GM19468 (cell line): ENCODE results near the gene KCNN2.
A peak's percentile ranks its signal among the peaks of the same experiment; 100 is the strongest.
"Not testable (repeated sequence)": the region's sequence is repeated elsewhere in the genome, so short reads cannot be mapped to it uniquely, and the experiment has no call there.

Source experiments
- ATAC-seq: cut with Tn5 transposase; IDR thresholded peaks from one replicate; pipeline ENCODE4 v1.9.1; 2021; ENCODE audit warnings: mild to moderate bottlenecking, moderate library complexity, moderate number of reproducible peaks; ENCODE audit not compliant: unreplicated experiment; ENCODE audit errors: extremely low read depth

KCNN2 gene

DNA sequence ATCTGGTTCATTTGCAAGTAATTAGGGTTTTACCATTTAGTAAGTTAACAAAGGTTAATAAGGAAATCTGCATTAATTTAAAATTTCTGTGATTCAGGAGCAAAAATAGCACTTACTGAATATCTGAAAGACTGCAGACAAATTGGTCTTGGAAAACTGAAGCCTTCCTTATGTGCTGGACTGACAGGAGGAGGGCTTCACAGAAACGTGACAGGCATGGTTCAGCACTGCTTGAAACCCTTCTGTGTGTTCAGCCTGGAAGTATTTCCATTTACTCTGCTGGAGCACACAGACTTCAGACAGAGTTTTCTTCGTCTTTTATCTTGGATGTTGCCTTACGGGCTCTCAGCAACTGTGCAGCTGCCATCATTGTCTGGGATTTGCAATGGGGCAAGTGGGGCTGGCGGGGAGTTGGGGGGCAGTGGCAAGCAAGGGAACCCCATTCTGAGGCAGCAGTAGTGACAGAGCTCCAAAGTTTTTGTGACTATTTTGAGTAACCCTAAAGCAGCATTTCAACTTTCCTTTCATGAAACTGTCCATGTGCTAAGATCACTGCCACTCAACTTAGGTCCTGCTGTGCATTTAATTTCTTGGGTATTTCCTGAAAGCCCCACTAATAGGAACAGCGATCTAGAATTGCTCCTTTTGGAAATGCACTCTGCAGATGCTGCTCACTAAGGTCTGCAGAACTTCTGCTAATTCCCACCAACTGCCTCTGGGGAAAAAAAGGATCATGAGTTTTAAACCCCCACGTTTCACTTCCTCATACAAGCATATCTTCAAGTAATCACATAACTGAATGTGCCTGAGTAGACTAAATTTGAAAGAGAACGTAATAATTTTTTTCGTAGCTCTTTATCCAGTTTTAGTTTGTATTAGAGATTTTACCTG, 56.6 kb downstream of the KCNN2 start:
- ATAC-seq: peak; percentile 88

DNA sequence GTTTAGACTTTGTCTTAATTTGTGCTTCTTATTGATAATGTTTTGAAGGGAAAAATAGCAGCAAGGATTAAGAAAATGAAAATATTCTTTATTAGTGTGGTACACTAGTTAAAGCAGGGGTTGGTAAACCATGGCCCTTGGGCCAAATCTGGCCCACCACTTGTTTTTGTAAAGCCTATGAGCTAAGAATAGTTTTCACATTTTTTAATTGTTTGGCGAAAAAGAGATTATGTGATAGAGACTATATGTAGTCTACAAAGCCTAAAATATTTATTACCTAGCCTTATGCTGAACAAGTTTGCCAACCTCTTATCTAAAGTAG, 57.2 kb downstream of the KCNN2 start:
- no peak for ATAC-seq

DNA sequence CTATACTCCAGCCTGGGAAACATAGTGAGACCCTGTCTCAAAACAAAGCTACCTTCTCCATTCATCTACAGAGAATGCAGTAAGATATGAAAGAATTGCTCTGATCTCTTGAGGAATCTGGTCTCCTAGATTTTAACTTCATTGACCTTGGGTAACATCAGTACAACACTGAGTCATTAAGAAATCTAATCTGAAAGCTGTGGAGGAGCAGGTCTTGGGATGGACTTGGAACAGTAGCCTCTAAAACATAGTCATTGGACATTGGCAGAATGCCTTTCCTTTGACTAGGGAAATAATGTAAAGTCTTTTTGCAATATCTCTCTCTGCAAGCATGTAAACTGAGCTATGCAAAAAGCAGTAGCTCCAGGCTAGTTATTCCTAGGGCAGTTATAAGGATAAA, 58.1 kb downstream of the KCNN2 start:
- ATAC-seq: no peak

DNA sequence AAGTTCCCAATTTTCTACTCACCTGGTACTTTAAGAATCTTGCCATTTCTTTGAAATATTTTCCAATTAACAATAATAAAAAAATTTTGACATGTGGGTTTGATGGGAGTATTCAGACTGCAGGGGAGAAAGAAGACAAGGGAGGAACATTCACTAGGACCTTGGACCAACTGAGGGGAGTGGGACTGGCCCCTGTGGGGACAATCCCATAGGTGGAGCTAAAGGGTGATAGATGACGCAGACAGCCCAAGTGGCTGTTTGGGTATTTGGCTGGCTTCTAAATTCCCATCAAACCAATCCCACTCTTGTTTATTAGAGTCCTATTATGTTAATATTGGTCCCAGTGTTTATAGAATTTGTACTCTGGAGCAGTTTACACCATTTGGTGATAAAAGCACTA, 65.3 kb downstream of the KCNN2 start:
- no peak for ATAC-seq

DNA sequence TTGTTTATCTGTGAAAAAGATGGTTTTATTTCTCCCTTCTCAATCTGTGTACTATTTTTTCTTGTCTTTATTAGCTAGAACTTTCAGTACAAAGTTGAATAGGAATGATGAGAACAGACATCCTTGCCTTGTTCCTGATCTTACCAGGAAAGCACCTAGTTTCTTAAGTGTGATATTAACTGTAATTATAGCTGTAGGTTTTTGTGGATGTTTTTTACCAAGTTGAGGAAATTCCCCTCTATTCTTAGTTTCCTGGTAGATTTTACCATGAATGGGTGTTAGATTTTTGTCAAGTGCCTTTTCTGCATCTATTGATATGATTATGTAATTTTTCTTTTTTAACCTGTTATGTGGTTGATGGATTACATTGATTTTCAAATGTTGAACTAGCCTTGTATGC, 68.7 kb downstream of the KCNN2 start:
- no peak for ATAC-seq

DNA sequence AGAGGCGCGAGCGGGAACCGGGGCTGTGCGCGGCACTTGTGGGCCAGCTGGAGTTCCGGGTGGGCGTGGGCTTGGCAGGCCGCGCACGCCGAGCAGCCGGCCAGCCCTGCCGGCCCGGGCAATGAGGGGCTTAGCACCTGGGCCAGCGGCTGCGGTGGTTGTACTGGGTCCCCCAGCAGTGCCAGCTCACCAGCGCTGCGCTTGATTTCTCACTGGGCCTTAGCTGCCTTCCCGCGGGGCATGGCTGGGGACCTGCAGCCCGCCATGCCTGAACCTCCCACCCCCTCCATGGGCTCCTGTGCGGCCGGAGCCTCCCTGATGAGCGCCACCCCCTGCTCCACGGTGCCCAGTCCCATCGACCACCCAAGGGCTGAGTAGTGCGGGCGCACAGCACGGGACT, 70.8 kb downstream of the KCNN2 start:
- ATAC-seq: not testable (repeated sequence)

DNA sequence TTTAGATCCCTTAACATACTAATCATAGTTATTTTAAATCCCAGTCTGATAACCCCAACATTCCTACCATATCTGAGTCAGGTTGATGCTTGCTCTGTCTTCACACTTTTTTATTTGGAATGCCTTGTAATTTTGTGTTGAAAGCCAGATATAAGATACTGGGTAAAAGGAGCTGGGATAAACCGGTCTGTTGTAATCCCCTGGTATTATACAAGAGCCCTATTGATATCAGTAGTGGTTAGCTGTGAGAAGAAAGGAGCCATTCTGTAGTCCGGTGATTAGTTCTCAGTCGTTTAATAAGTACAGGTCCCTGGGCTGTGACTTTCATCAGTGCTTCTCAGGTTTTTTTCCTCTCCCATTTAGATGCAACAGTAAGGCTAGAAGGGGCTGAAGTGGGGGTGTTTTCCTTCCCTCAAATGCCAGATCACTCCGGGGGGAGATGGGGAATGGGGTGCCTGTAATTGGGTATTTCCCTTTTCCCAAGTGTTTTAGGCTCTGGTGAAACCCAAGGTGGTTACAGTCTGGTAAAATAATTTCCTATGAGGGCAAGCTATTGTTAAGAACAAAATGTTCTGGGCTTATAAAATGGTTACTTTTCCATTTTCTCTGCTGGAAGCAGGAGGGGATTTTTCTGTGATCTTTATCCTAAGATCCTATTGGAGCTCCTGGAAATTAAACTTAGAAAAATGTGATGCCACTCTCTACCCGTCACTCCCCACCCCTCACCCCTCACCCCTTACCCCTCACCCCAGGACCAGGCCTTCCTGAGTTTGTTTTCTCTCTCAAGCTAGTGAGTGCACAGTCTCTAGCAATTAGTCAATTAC, 72.7 kb downstream of the KCNN2 start:
- ATAC-seq: no peak

DNA sequence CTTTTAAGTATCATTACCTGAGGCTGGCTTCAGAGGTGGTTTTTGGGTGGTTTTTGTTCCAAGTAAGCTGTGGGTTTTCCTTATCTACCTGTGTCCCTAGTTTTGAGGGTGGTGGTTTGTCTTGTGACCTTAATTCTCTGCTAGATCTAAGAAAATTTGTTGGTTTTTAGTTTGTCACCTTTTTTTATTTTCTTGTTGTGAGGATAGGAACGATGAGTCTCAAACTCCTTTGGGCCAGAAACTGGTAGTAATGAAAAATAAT, 73.3 kb downstream of the KCNN2 start:
- ATAC-seq: no peak

DNA sequence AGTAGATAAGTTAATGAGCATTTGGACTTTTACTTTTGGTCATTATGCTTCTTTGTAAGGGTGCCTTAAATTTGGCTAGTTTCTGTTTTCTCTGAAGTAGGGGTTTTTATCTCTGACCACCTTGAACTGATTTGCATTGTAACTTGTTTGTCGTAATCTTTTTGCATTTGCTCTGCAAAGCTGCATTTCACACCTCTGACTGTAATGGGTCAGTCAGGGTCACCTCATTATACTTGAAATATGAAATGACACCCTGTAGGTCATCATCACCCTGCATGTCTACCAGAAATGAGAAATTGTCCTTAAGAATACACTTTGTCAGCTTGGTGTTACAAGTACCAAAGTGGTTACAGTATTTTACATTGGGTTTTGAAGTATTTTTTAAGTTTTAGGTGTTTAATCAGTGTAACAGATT, 74.0 kb downstream of the KCNN2 start:
- peak; percentile 66 for ATAC-seq

DNA sequence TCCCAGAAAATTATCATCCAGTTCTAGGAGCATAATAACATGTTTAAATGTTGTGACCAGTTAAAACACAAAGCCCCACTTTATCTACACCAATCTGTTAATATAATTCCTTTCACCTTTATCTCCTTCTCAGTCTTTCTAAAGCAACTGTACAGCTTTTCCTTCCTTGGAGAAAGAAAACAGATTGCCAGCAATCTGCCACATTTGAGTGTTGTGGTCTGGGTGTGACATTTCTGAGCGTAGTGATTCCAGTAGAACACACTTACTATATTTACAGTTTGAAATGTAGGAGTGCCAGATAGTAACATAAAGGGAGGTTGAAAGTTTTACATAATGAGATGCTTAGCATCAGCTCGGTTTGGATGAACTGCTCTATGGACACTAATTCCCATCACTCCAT, 76.1 kb downstream of the KCNN2 start:
- no peak for ATAC-seq

DNA sequence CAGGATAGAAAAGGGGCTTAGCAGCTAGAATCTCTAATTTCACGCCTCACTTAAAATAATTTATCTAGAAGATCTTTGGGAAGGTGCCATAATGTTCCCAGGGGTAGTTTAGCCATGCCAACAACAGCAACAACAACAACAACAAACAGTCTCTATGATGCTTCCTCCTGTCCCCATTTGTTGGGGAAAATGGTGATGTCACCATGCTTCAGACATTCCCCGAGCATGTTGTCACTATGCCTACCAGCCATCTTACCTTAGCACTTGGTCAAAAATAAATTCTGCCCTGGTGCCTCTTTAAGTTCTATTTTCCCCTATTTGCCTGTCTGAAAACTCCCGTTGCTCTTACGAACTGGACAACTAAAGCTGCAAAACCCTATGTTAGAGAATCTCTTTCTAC, 76.6 kb downstream of the KCNN2 start:
- no peak for ATAC-seq

DNA sequence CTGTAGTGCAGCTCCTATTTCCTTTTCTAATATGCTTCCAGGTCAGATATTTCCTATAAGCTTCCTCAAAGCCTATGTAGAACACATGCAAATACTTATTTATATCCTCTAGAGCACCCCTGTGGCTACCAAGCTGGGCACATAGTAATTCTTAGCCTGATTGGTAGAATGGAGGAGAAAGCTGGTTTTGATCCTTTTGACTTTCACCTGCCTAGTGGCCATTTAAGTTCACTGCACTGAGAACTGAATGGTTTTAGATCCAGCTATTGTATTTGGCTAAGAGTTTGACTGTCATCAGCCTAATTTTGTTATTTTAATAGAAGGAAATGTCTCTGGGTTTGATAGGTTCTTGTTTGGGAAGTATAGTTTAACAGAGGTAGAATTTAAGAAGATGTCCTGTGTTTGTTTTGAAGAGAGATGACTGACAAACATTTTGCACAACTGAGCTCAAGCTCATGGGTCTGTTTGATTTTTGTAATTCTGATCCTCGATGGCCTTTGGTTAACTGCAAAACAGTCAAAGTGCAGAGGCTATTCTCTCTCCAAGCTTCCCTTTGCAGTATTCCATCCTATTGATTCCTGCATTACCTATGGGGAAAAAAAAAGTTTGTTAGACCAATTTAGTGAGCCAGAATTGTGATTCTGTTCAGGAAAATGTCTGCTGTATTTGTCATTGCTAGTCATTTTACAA, 85.4 kb downstream of the KCNN2 start:
- ATAC-seq: no peak

DNA sequence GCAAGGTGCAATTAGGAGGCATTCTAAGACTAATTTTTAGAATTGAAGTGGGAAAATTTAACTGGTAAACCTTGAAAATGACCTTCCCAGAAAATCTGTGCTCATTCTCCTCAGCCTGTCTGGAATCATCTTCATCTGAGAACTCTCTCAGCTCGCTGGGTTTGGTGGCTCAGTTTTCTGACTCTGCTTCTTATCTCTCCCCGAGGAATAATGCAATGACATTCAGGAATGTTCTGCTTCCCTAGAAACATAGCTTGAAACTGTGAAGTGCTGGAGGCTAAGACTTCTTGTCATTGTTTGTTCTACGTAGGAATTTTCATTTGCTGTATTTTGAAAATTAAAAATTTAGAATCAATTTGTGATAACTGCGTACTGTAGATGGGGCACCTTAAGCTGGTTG, 86.6 kb downstream of the KCNN2 start:
- ATAC-seq: no peak

DNA sequence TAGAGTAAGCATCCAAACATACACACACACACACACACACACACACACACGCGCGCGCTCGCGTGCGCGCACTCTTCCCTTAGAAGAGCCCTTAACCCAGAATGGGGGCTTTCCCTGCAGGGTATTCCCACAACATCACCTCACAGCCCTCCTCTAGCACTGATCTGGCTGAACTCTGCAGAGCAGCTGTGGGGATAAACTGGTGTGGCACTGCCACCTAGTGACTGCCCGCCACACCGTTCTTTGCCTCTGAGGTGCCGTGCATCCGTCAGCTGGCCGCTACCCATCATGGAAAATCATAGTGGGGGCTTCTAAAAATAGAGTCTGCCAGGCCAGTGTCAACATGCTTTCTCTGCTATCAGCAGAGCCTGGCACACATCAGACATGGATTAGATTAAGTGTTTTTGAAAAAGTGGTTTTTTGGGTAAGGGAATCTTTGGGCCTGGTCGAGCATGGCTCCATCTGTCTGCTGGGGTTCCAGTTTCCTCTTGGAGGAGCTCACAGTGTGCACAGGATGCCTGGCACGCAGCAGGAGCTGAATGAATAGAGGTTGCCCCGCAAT, 88.1 kb downstream of the KCNN2 start:
- peak; percentile 88 for ATAC-seq

DNA sequence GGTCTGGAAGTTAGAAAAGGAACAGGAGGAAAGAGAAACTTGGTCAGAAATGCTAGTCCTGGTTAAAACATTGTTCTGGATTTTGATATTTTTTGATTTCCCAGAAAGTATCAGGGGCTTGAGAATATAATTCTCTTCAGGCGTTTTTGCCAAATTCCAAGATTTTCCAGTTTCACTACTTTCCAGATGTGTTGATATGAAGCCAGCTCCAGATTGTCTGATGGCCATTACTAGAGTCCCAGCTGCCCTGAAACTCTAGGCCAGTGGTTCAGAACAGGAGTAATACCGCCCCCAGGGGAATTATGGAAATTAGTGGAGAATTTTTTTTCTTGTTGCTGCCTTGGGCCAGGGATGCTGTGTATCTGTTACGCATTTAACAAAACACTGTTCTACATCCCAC, 88.6 kb downstream of the KCNN2 start:
- no peak for ATAC-seq

DNA sequence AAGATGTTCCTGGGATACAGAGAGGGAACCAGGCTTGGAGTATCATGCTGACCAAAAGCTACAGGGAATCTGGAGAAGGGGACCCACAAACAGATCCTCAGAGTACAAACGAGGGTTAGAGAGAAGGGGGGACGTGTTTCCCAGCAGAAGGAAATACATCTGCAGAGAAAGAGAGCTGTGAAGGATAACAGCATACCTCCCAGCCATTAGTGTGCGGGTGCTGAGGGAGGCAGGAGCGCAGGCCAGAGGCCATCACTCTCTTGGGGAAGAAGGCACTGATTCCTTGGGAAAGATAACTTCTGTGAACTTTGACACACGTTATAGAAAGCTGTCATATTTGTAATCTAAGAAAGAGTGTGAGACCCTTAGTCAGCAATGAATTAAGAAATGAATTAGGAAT, 96.9 kb downstream of the KCNN2 start:
- no peak for ATAC-seq

DNA sequence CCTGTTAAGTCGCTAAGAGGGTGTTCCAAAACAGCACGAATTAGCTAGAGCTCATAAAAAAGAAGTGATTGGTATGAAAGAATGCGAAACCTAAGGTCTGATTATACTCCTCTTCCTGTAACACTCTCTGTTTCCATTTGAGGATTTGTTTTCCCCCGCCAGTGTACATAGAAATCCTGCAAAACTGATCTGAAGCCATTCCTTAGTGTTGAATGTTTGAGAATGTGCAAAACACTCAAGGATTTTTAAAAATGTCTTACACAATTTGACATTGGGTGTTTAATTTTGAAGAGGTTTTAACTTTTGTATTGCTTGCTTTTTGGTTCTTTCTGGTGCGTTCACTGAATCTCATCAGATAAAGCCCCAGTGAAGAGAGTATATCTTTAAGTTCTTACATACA, 105.3 kb downstream of the KCNN2 start:
- no peak for ATAC-seq

DNA sequence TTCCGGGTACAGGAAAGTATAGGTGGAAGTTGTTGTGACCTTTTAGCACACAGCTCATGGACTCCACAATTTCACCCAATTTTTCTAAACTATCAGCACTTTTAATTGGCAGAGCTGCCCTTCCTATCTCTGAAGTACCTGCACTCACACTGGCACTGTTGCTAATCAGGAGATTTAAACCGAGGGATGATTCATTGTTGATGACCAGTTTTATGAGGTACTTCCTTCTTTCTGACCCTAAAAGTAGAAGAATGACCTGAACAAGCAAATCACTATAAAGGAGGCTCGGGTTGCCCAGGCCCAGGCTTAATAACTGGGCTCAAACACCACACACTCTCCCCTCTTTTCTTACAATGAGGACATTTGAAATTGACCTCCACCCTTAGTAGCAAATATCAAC, 105.9 kb downstream of the KCNN2 start:
- ATAC-seq: no peak

DNA sequence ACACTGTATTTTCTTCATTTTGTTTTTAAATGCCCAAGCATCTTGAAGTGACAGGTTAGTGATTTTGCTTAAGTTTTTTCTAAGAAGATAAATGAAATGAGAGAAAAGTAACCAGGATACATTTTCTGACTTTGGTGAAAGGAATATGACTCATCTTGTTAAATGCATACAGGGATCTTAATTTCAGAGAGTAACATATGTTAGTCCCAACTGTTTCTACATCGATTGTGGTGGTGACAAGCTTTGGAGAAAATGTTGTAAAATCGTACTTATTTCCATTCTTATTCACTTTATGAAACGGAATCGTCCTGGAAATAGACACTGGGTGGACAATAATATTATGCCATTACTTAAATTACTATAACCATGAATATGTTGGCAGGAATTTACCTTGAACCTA, 107.5 kb downstream of the KCNN2 start:
- ATAC-seq: no peak

DNA sequence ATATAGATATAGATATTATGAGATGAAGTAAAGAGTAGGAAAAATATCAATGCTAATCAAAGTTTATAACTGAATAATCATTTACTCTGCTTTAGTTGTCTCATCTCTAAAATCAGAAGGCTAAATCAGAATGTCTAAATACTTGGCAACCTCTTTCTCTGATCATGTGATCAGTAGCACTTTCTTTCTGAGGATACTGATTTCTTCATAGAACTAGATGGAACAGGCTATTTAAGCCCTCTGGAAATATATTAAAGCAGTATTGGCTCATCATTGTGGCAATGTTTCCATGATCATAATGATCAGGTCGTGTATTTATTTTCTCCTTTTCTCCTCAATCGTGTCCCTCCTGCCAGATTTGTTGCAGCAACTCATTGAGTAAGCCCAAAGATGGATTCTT, 109.7 kb downstream of the KCNN2 start:
- ATAC-seq: no peak

DNA sequence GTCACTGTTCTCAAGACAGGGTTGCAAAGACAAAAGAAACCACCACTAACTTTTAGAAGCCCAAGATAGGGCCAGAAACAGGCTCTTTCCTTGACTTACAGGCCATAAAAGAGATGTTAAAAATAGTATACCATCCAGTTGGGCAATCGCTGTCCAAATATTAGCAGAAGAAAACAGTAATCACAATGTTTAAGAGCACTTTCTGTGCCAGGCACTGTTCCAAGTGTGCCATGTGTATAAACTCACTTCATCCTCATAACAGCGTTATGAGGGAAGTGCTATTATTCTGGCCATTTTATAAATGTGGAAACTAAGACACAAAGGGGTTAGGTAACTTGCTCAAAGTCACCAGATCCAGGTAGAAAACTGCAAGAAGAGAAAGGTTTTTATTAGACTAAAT, 111.7 kb downstream of the KCNN2 start:
- ATAC-seq: no peak
